ENCODE results near the gene ZBTB1. TPM values are rescaled to one million over a fixed set of nuclear protein-coding genes. Genes with fewer than 3 reads are reported as not detected.

Gene ZBTB1
- total RNA-seq, 1 donor from 2014 or later: 53.3 TPM

GRCh38 chr14:64468451-64468850 lies 36.1 kb upstream of the ZBTB1 start:
- Histone ChIP-seq H3K9me3 (ENCODE audit: low read depth) (no peaks in the 10 kb centered on the region), H3K27me3 (peaks cover 14% of the 10 kb centered on the region), H3K27ac (no peak overlapping the region), H3K4me3 (no peak overlapping the region), H2AFZ (replicated peaks) (no peak overlapping the region), H3K79me2 (ENCODE audit: low read depth) (no peaks in the 10 kb centered on the region), H3K4me1 (peaks cover 13% of the 10 kb centered on the region), H4K20me1 (ENCODE audit: low read depth) (no peaks in the 10 kb centered on the region), H3K36me3 (no peaks in the 10 kb centered on the region), H3F3A (ENCODE audit: low read depth) (peaks cover 30% of the 10 kb centered on the region), H3K9ac (no peak overlapping the region), H3K4me2 (no peak overlapping the region)
- H3K4me1 Mint-ChIP-seq: peaks cover 9% of the 10 kb centered on the region
- H3K4me3 Mint-ChIP-seq: no peak overlapping the region
- peaks cover 2% of the 10 kb centered on the region for H3K36me3 Mint-ChIP-seq
- no peak for TF ChIP-seq EZH2 (IDR thresholded peaks at IDR 0.05)
- no peak for TF ChIP-seq EZH2phosphoT487 (IDR thresholded peaks at IDR 0.05)
- TF ChIP-seq CTCF (IDR thresholded peaks at IDR 0.05): no peak
- DNase-seq (ENCODE audit: low spot score): no peak
- no peaks in the 10 kb centered on the region for H3K9me3 Mint-ChIP-seq
- no peak overlapping the region for H3K27ac Mint-ChIP-seq
- no peaks in the 10 kb centered on the region for H3K27me3 Mint-ChIP-seq (ENCODE audit: insufficient read depth, low read depth)

DNA sequence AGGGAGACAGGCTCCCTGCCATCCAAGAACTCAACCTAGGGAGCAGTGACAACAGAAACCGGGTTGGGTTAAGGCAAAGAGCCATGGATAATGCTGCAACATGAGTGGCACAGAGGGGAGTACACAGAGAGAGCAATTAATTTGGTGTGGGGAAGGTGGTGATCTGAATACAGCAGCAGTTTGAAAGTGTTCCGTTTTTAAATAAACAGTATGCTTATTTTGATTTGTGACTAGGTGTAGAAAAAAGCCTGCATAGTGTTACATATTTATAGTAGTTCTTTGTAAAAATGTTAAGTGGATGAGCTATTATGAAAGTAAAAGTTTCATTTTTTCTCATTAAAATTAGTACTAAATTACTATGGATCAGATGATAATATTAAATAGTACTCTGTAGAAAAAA lies 30.5 kb upstream of the ZBTB1 start:
- Mint-ChIP-seq H3K9me3 (no peaks in the 10 kb centered on the region), H3K4me1 (peaks cover 8% of the 10 kb centered on the region), H3K27me3 (ENCODE audit: insufficient read depth, low read depth) (peaks cover 2% of the 10 kb centered on the region), H3K36me3 (no peaks in the 10 kb centered on the region), H3K27ac (no peak overlapping the region), H3K4me3 (no peak overlapping the region)
- H3K9ac ChIP-seq: no peak overlapping the region
- no peak overlapping the region for H3K4me2 ChIP-seq
- H3K79me2 ChIP-seq (ENCODE audit: low read depth): no peaks in the 10 kb centered on the region
- H3K27ac ChIP-seq: no peak overlapping the region
- TF ChIP-seq EZH2 (IDR thresholded peaks at IDR 0.05): no peak
- no peak for TF ChIP-seq EZH2phosphoT487 (IDR thresholded peaks at IDR 0.05)
- TF ChIP-seq CTCF (IDR thresholded peaks at IDR 0.05): no peak
- no peaks in the 10 kb centered on the region for H3K36me3 ChIP-seq
- no peak for DNase-seq (ENCODE audit: low spot score)
- H3F3A ChIP-seq (ENCODE audit: low read depth): peaks cover 14% of the 10 kb centered on the region
- H3K4me3 ChIP-seq: no peak overlapping the region
- H4K20me1 ChIP-seq (ENCODE audit: low read depth): no peaks in the 10 kb centered on the region
- H3K27me3 ChIP-seq: no peaks in the 10 kb centered on the region
- no peak overlapping the region for H2AFZ ChIP-seq (replicated peaks)
- no peaks in the 10 kb centered on the region for H3K9me3 ChIP-seq (ENCODE audit: low read depth)
- H3K4me1 ChIP-seq: peaks cover 14% of the 10 kb centered on the region

DNA sequence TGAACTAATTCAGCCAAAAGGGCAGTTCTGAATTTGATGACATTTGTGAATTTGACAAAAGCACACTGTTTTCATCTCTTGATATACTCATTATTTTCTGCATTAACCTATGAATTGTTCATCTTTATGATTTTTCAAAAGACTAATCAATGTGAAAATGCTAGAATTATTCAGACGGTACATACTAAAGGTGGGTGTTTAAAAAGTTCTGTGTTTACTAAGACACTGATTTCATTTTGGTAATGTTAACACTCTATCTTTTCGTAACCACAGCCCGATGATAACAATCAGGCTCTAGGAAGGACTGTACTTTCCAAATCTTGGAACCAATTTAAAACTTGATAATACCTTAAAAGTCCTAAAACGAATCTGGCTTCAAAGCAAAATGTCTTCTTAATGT lies 29.9 kb upstream of the ZBTB1 start:
- Histone ChIP-seq H3K27ac (no peak overlapping the region), H3K9me3 (ENCODE audit: low read depth) (no peaks in the 10 kb centered on the region), H3K9ac (no peak overlapping the region), H3K4me2 (no peak overlapping the region), H3K4me3 (no peak overlapping the region), H2AFZ (replicated peaks) (no peak overlapping the region), H3K27me3 (no peaks in the 10 kb centered on the region), H3F3A (ENCODE audit: low read depth) (peaks cover 14% of the 10 kb centered on the region), H3K79me2 (ENCODE audit: low read depth) (no peaks in the 10 kb centered on the region), H3K36me3 (no peaks in the 10 kb centered on the region), H4K20me1 (ENCODE audit: low read depth) (no peaks in the 10 kb centered on the region), H3K4me1 (peaks cover 14% of the 10 kb centered on the region)
- Mint-ChIP-seq H3K36me3 (no peaks in the 10 kb centered on the region), H3K27me3 (ENCODE audit: insufficient read depth, low read depth) (peaks cover 2% of the 10 kb centered on the region), H3K4me1 (peaks cover 8% of the 10 kb centered on the region), H3K9me3 (no peaks in the 10 kb centered on the region), H3K27ac (no peak overlapping the region), H3K4me3 (no peak overlapping the region)
- DNase-seq (ENCODE audit: low spot score): no peak
- TF ChIP-seq CTCF (IDR thresholded peaks at IDR 0.05) (no peak), EZH2phosphoT487 (IDR thresholded peaks at IDR 0.05) (no peak), EZH2 (IDR thresholded peaks at IDR 0.05) (no peak)
